Suprapubic skin (tissue), 4 donors: ENCODE measurements around the gene HNRNPLL.

Source experiments
- CTCF ChIP-seq, 2 donors: fragments of 200-600 bp in 1 of 2; fragments of 450-650 bp in 1 of 2; sonication (generic) in 1 of 2; IDR thresholded peaks; one replicate each; pipeline ENCODE4 v1.5.1; 2016 to 2019; ENCODE audit warnings: antibody characterized with exemption in 2 of 2, mild to moderate bottlenecking in 1 of 2, moderate library complexity in 1 of 2
- EP300 ChIP-seq: sonication (generic); formaldehyde crosslinking; IDR thresholded peaks from one replicate; pipeline ENCODE4 v1.6.1; 2017; ENCODE audit warnings: antibody characterized with exemption
- POLR2A ChIP-seq, 2 donors: fragments of 450-650 bp; IDR thresholded peaks; one replicate each; pipeline ENCODE4 v1.6.1; 2017; ENCODE audit warnings: antibody characterized with exemption in 2 of 2, mild to moderate bottlenecking in 2 of 2, moderate library complexity in 2 of 2
- POLR2AphosphoS5 ChIP-seq, 3 donors: sonication (generic); formaldehyde crosslinking; IDR thresholded peaks; one replicate each; pipeline ENCODE4 v1.6.1; 2017; ENCODE audit warnings: antibody characterized with exemption in 3 of 3

GRCh38 chr2:38551746-38552145 is 51.0 kb downstream of the HNRNPLL start:
- no peak for TF ChIP-seq POLR2A (IDR thresholded peaks at IDR 0.05)
- TF ChIP-seq CTCF (IDR thresholded peaks at IDR 0.05) = no peak
- TF ChIP-seq POLR2AphosphoS5 (IDR thresholded peaks at IDR 0.05) = no peak
- no peak for TF ChIP-seq EP300
